ACC112 (cell line): ENCODE results near the gene FYN.

ENCODE experiments used
- H2AFZ ChIP-seq: fragments of 200-600 bp; sonication (generic); one replicate; pipeline ENCODE4 v1.6.0; 2017; ENCODE audit warnings: antibody characterized with exemption, low read length; ENCODE audit not compliant: unreplicated experiment
- H3K27ac ChIP-seq: fragments of 200-600 bp; sonication (generic); 2 replicates; pipeline ENCODE4 v1.5.1; 2014; ENCODE audit warnings: low read depth, mild to moderate bottlenecking, antibody characterized with exemption, low read length, moderate library complexity
- H3K27me3 ChIP-seq: fragments of 200-600 bp; sonication (generic); 2 replicates; pipeline ENCODE4 v1.6.1; 2014; ENCODE audit warnings: mild to moderate bottlenecking, antibody characterized with exemption, low read length, moderate library complexity, mixed read lengths; ENCODE audit not compliant: insufficient read depth
- H3K36me3 ChIP-seq: fragments of 200-600 bp; sonication (generic); 2 replicates; pipeline ENCODE4 v1.6.1; 2016; ENCODE audit warnings: mild to moderate bottlenecking, antibody characterized with exemption, low read length, moderate library complexity, mixed read lengths; ENCODE audit not compliant: insufficient read depth
- H3K4me1 ChIP-seq: fragments of 200-600 bp; sonication (generic); one replicate; pipeline ENCODE4 v1.6.1; 2016; ENCODE audit warnings: low read length, mixed read lengths; ENCODE audit not compliant: insufficient read depth, unreplicated experiment, control insufficient read depth
- H3K4me3 ChIP-seq: fragments of 200-600 bp; sonication (generic); 2 replicates; pipeline ENCODE4 v1.5.1; 2014; ENCODE audit warnings: mild to moderate bottlenecking, low read depth, low read length
- H3K79me2 ChIP-seq: fragments of 200-600 bp; sonication (generic); one replicate; pipeline ENCODE4 v1.6.0; 2016; ENCODE audit warnings: low read length; ENCODE audit not compliant: control insufficient read depth, unreplicated experiment, insufficient read depth

FYN gene

DNA sequence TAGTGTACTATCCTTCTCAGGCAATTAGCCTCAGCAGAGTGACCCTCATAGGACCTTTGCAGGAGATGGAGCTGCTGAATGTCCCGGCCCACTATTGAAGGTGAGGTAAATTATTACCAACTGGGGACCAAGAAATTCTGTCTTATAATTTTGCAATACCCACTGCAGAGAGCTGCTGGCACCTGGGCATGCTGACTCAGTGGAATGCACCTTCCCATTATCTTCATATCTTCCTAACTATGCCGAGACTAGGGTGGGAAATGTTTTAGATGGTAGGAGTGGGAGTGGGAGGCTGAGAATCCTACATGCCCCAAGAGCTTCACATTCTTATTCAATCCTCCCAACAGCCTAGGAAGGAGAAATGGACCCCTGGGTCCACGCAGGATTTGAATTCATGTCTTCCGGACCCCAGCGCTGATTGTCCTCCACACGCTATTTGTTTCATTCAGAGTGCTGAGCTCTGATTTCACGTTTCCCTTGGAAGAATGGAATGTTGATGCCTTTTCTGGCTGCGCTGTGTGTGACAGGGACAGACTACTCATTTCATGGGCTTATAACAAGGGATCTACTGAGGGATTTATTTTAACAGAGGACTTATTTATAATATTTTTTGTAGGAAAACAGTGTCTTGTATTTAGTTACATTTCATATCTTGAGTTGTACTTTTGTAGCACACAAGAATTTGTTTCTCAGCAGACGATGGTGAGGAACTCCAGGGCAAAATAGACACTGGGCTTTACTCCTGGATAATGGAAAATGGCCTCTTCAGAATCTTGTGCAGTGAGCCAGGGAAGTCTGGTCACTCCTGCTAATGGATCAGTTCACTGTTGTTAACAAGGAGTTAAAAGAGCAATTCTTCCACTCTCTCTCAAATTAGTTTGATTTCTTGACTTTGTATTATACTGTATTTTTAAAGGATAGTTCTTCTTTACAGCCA is 66.4 kb downstream of the FYN start:
- H3K27me3 ChIP-seq: no peaks in the 10 kb centered on the region
- peak overlapping the region; percentile 59 for H3K27ac ChIP-seq
- H3K4me3 ChIP-seq: no peak overlapping the region
- H3K79me2 ChIP-seq: peaks cover 23% of the 10 kb centered on the region
- peaks cover 45% of the 10 kb centered on the region for H3K4me1 ChIP-seq
- no peaks in the 10 kb centered on the region for H3K36me3 ChIP-seq
- no peak overlapping the region for H2AFZ ChIP-seq

DNA sequence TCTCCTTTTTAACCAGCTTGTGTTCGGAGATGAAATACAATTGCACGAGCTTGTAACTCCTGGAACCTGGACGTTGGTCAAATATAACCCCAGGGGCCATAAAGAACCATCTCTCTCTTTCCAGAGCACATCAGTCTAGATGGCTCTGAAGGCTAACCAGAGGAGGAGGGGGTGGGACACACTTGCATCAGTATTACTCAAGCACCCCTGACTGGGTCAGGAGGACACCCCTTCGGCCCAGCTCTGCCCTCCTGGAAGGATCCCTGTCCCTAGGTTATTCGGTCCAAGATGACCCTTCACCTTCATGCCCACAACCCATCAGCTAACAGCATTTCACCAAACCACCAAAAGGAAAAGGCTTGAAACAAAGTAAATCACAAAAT is 67.1 kb downstream of the FYN start:
- Histone ChIP-seq H3K4me1 (peaks cover 44% of the 10 kb centered on the region), H3K36me3 (no peaks in the 10 kb centered on the region), H3K4me3 (no peak overlapping the region), H3K27me3 (no peaks in the 10 kb centered on the region), H3K79me2 (peaks cover 19% of the 10 kb centered on the region), H2AFZ (no peak overlapping the region), H3K27ac (peak overlapping the region; percentile 59)

DNA sequence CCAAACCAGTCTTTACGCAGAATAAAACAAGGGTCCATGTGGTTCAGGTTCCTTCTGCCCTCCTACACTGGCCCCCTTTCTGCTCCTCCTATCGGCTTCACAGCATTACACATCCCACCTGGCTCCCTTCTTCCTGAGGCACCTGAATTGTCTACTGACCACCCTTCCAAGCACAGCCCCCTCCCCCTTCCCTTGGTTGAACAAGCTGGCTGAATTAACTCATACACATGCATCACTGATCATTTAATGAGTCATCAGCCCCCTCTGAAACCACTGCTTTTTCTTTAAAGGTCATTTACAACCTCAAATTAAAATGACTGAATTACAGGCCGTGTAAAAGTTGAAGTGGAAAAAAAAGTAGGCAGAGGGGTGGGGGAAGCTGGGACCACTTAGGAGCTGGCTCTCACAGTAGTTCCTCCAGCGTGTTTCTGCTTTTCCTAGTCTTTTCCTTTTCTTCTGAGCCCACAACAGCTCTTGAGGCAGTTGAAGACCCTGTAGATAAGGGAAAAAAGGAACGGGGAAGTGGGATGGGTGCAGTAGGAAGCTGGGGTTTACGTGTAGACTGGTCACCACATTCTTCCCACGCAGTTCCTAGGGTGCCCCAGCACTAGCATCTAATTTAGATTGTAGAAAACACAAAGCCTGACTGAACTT is 67.6 kb downstream of the FYN start:
- Histone ChIP-seq H3K79me2 (peaks cover 23% of the 10 kb centered on the region), H2AFZ (no peak overlapping the region), H3K36me3 (no peaks in the 10 kb centered on the region), H3K4me1 (peaks cover 49% of the 10 kb centered on the region), H3K4me3 (no peak overlapping the region), H3K27ac (peak overlapping the region; percentile 59), H3K27me3 (no peaks in the 10 kb centered on the region)

DNA sequence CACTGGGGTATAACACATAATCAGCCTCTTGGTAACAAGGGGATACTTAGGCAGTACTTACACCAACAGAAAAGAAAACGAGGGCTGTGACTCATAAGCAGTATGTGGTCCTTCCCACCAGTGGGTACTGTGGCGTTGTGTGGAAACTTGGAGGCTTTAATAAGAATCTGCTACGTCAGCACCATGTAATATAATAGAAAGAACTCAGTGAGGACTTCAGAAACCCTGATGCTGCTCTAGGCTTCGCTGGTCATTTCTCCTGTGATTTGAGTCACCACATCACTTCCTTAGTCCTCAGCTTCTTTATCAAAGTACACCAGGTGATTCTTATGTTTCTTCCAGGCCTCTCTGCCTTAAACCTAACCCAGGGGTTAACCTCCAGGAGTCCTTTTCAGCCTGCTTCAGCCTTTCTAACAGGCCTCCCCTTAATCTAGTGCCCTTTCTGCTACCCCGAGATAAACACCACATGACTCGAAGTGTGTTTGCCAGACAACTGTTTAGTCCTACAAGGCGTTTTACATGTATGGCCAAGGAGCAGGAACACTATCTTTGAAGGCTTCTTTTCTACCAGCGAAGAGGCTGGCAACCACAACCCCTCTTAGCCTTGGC is 68.5 kb downstream of the FYN start:
- Histone ChIP-seq H3K36me3 (no peaks in the 10 kb centered on the region), H3K79me2 (peaks cover 31% of the 10 kb centered on the region), H3K27ac (peak overlapping the region; percentile 59), H3K4me3 (no peak overlapping the region), H3K4me1 (peaks cover 58% of the 10 kb centered on the region), H3K27me3 (no peaks in the 10 kb centered on the region), H2AFZ (no peak overlapping the region)

DNA sequence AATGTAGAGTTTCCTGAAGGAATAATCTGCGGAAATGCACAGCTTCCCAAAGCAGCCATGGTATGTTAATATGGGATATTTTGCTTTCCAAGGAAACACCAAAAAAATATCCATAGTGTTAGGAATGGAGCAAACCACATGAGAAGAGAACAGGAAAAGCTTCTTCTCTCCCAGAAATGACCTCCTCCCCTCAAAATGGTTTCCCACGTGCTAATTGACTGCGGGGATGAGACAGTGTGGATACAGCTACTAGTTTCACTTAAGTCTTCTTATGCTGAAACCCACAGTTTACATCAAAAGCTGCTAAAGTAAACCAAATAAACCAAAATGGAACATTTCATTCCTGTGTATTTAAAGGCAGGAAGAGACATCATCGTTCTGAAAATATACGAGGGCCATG is 69.4 kb downstream of the FYN start:
- Histone ChIP-seq H3K27me3 (no peaks in the 10 kb centered on the region), H3K27ac (no peak overlapping the region), H3K4me3 (no peak overlapping the region), H2AFZ (no peak overlapping the region), H3K79me2 (peaks cover 36% of the 10 kb centered on the region), H3K4me1 (peaks cover 68% of the 10 kb centered on the region), H3K36me3 (no peaks in the 10 kb centered on the region)

DNA sequence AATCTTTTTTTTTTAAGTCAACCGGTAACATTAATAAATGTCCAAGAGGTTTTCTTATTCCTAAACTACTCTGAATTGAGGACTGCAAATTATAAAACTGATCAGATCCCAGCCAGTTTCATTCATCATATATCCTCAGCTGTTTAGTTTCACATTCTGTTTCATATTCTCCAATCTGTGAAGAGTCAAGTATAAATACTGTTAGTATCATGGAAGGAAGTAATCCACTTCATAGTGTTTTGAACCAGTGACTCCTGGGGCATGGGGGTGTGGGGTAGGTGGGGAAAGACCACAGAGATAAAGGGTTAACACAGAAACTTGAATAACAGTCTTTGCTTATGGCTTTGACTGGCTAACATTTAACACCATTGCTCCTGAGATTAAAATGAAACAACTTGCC is 69.9 kb downstream of the FYN start:
- no peaks in the 10 kb centered on the region for H3K36me3 ChIP-seq
- peaks cover 72% of the 10 kb centered on the region for H3K4me1 ChIP-seq
- H3K27ac ChIP-seq: no peak overlapping the region
- peaks cover 36% of the 10 kb centered on the region for H3K79me2 ChIP-seq
- H3K27me3 ChIP-seq: no peaks in the 10 kb centered on the region
- H3K4me3 ChIP-seq: no peak overlapping the region
- H2AFZ ChIP-seq: no peak overlapping the region

DNA sequence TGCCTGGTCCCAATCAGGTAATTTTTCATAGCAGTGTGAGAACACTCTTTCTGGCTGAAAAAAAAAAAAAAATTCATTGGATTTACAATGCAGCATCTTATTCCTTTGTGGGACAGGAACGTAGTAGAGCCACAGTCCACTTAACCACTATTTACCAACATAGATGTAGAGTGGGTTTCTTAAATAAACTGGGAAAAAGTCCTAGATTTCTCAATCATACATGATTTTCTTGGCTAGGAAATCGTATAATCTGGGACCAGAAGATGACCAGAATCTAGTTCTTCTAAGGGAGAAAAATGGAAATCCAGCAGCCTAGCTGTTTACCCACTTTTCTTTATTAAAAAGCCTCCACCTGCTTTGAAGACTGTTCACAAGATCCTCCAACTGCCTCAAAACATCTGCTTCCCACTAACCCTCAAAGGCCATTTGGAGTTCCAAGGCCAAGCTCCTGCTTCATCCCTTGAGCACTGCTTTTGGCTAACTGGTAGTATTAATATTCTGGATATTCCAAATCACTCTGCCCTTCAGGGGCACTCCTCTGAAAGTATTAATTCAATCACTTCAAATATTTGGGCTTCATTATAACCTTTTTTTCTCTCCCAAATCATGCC is 70.4 kb downstream of the FYN start:
- Histone ChIP-seq H3K4me1 (peaks cover 74% of the 10 kb centered on the region), H3K27me3 (no peaks in the 10 kb centered on the region), H3K4me3 (no peak overlapping the region), H3K27ac (no peak overlapping the region), H2AFZ (no peak overlapping the region), H3K36me3 (no peaks in the 10 kb centered on the region), H3K79me2 (peaks cover 34% of the 10 kb centered on the region)

DNA sequence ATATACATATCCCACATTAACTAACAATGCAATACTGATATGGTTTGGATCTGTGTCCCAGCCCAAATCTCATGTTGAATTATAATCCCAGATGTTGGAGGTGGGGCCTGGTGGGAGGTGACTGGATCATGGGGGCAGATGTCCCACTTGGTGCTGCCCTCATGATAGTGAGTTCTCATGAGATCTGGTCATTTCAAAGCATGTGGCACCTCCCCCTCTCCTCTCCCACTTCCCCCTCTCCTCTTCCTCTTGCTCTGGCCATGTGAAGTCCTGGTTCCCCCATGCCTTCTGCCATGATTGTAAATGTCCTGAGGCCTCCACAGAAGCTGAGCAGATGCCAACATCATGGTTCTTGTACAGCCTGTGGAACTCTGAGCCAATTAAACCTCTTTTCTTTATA is 71.2 kb downstream of the FYN start:
- no peaks in the 10 kb centered on the region for H3K27me3 ChIP-seq
- no peak overlapping the region for H3K27ac ChIP-seq
- H2AFZ ChIP-seq: no peak overlapping the region
- peaks cover 72% of the 10 kb centered on the region for H3K4me1 ChIP-seq
- peaks cover 34% of the 10 kb centered on the region for H3K79me2 ChIP-seq
- H3K36me3 ChIP-seq: no peaks in the 10 kb centered on the region
- no peak overlapping the region for H3K4me3 ChIP-seq

DNA sequence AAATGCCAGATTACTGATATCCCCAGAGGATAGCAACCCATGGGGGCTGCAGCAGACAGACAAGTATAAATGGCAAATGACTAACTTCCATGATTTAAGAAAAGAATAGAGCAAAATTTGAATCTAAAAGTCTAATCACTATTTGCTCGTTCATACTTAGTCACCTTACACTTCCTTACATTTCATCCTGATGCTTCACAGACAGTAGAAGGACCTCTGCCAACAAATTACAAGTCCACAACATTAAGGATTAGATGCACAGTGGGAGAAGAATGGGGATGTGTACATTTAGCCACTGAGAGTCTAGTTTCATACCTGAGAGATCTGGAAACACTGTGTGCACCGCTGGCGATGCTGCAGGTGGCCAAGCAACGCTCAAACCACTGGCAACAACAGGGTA is 72.4 kb downstream of the FYN start:
- H3K27me3 ChIP-seq: no peaks in the 10 kb centered on the region
- H3K79me2 ChIP-seq: peaks cover 38% of the 10 kb centered on the region
- no peak overlapping the region; the same call in 1 of the 2 replicates for H3K27ac ChIP-seq
- H2AFZ ChIP-seq: no peak overlapping the region
- no peak overlapping the region for H3K4me3 ChIP-seq
- no peaks in the 10 kb centered on the region for H3K36me3 ChIP-seq
- H3K4me1 ChIP-seq: peaks cover 60% of the 10 kb centered on the region

DNA sequence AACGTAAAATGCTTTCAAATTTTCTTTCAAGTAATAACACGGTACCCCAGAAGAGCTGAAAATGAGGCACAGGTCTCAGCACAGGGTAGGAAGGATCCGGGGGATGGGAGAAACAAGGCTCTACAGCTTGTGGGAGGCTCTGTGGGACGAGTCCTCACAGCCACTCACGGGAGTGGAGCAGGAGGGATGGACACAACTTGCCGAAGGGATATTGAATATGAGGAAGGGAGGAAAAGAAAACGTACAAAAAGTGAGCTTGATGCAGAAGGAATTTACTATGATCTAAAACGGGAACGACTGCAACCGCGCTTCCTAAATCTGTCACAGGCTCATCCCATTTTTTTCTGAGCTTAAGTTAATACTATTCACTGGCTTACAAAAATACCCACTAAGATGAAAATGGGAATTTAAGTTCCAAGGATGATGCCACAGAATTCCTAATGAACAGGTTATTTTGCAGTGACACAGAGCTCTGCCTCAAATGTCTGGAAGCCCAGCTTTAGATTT is 72.9 kb downstream of the FYN start:
- Histone ChIP-seq H3K27ac (no peak overlapping the region; the same call in 1 of the 2 replicates), H2AFZ (no peak overlapping the region), H3K4me3 (no peak overlapping the region), H3K79me2 (peaks cover 42% of the 10 kb centered on the region), H3K36me3 (no peaks in the 10 kb centered on the region), H3K27me3 (no peaks in the 10 kb centered on the region), H3K4me1 (peaks cover 60% of the 10 kb centered on the region)
